Ascending aorta (tissue), 2 donors: ENCODE data around the gene PRKAG3. TPM values are rescaled to one million over a fixed set of nuclear protein-coding genes. Genes with fewer than 3 reads are reported as not detected.

Source experiments
- DNase-seq, 2 donors: peaks; one replicate each; pipeline ENCODE4 v3.0.0-alpha.2; 2019; ENCODE audit warnings: low spot score in 2 of 2
- H3K27ac ChIP-seq, 2 donors: fragments of 200-600 bp; sonication (generic); one replicate each; pipeline ENCODE4 v1.5.1; 2016 to 2017; ENCODE audit warnings: mild to moderate bottlenecking in 1 of 2
- H3K27me3 ChIP-seq: fragments of 200-600 bp; sonication (generic); one replicate; pipeline ENCODE4 v1.5.1; 2017
- H3K36me3 ChIP-seq, 2 donors: fragments of 200-600 bp; sonication (generic); one replicate each; pipeline ENCODE4 v1.5.1; 2016
- H3K4me1 ChIP-seq, 2 donors: fragments of 200-600 bp; sonication (generic); one replicate each; pipeline ENCODE4 v1.5.1; 2016 to 2017; ENCODE audit warnings: mild to moderate bottlenecking in 1 of 2
- H3K4me3 ChIP-seq, 2 donors: fragments of 200-600 bp; sonication (generic); one replicate each; pipeline ENCODE4 v1.5.1; 2016 to 2017; ENCODE audit warnings: mild to moderate bottlenecking in 1 of 2
- H3K9me3 ChIP-seq, 2 donors: fragments of 200-600 bp; sonication (generic); one replicate each; pipeline ENCODE4 v1.5.1; 2016
- intact Hi-C: fragments of 100-400 bp; cut with DNase I; formaldehyde crosslinking; loops from one replicate; pipeline ENCODE4 v1.15.1; 2023
- total RNA-seq: library from RNA; depleted of rRNA; stranded (reverse); fragments of >200 nt; gene quantifications from one replicate; pipeline ENCODE4 v1.1.0, GENCODE V29; 2016
- TF ChIP-seq, protein P1 (sequence below), 3 experiments: fragments of 200-600 bp in 2 of 3; fragments of 450-650 bp in 1 of 3; sonication (generic) in 2 of 3; IDR thresholded peaks; one replicate each; pipeline ENCODE4 v1.5.1; 2016 to 2019; ENCODE audit warnings: antibody characterized with exemption in 3 of 3, mild to moderate bottlenecking in 1 of 3, moderate library complexity in 1 of 3

Gene PRKAG3
- total RNA-seq, 1 donor from 2014 or later, result not detected

- Histone ChIP-seq H3K4me1 (peaks cover 3 to 4% of the 10 kb centered on the region in 2 donors), H3K9me3 (no peaks in the 10 kb centered on the region), H3K27ac (no peak overlapping the region), H3K36me3 (no peaks in the 10 kb centered on the region), H3K4me3 (no peak overlapping the region), H3K27me3 (peaks cover 7% of the 10 kb centered on the region)
- no peak for DNase-seq
- TF ChIP-seq, protein P1, sequence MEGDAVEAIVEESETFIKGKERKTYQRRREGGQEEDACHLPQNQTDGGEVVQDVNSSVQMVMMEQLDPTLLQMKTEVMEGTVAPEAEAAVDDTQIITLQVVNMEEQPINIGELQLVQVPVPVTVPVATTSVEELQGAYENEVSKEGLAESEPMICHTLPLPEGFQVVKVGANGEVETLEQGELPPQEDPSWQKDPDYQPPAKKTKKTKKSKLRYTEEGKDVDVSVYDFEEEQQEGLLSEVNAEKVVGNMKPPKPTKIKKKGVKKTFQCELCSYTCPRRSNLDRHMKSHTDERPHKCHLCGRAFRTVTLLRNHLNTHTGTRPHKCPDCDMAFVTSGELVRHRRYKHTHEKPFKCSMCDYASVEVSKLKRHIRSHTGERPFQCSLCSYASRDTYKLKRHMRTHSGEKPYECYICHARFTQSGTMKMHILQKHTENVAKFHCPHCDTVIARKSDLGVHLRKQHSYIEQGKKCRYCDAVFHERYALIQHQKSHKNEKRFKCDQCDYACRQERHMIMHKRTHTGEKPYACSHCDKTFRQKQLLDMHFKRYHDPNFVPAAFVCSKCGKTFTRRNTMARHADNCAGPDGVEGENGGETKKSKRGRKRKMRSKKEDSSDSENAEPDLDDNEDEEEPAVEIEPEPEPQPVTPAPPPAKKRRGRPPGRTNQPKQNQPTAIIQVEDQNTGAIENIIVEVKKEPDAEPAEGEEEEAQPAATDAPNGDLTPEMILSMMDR (IDR thresholded peaks at IDR 0.05), result no peak
- intact Hi-C loops, result no loop called here
Observed at GRCh38 chr2:218873359-218874194, 42.0 kb upstream of the PRKAG3 start.

GRCh38 chr2:218872645-218873358, 41.2 kb upstream of the PRKAG3 start:
- no peaks in the 10 kb centered on the region for H3K36me3 ChIP-seq
- no peak overlapping the region for H3K4me3 ChIP-seq
- no peaks in the 10 kb centered on the region for H3K9me3 ChIP-seq
- intact Hi-C loops, result no loop called here
- no peak for DNase-seq
- peaks cover 3 to 4% of the 10 kb centered on the region in 2 donors for H3K4me1 ChIP-seq
- peaks cover 7% of the 10 kb centered on the region for H3K27me3 ChIP-seq
- H3K27ac ChIP-seq, result no peak overlapping the region
- TF ChIP-seq, protein P1 (IDR thresholded peaks at IDR 0.05), result no peak

GRCh38 chr2:218871345-218872302, 40.0 kb upstream of the PRKAG3 start:
- Histone ChIP-seq H3K27ac (no peak overlapping the region), H3K4me1 (peaks cover 3 to 4% of the 10 kb centered on the region in 2 donors), H3K4me3 (peak overlapping the region; percentile 48 to 61), H3K27me3 (peaks cover 7% of the 10 kb centered on the region), H3K36me3 (no peaks in the 10 kb centered on the region), H3K9me3 (no peaks in the 10 kb centered on the region)
- DNase-seq, result no peak
- TF ChIP-seq, protein P1 (IDR thresholded peaks at IDR 0.05), result no peak
- intact Hi-C loops, result no loop called here

DNA sequence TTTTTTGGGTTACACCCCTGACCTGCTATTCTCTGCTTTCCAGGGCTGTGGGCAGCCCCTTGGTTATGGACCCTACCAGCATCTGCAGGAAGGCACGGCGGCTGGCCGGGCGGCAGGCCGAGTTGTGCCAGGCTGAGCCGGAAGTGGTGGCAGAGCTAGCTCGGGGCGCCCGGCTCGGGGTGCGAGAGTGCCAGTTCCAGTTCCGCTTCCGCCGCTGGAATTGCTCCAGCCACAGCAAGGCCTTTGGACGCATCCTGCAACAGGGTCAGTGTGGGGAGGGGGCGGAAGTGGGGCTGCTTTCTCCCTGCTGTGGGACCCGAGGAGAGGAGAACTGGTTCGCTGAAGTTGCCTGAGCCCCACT, 39.4 kb upstream of the PRKAG3 start:
- no peak for DNase-seq
- H3K4me3 ChIP-seq, result peak overlapping the region; percentile 48 to 61
- H3K4me1 ChIP-seq, result peaks cover 3 to 4% of the 10 kb centered on the region in 2 donors
- H3K36me3 ChIP-seq, result no peaks in the 10 kb centered on the region
- intact Hi-C loops, result no loop called here
- no peak overlapping the region for H3K27ac ChIP-seq
- H3K9me3 ChIP-seq, result no peaks in the 10 kb centered on the region
- peaks cover 7% of the 10 kb centered on the region for H3K27me3 ChIP-seq
- TF ChIP-seq, protein P1 (IDR thresholded peaks at IDR 0.05), result no peak

- H3K9me3 ChIP-seq, result no peaks in the 10 kb centered on the region
- H3K36me3 ChIP-seq, result no peaks in the 10 kb centered on the region
- peaks cover 3 to 4% of the 10 kb centered on the region in 2 donors for H3K4me1 ChIP-seq
- peaks cover 7% of the 10 kb centered on the region for H3K27me3 ChIP-seq
- H3K4me3 ChIP-seq, result no peak overlapping the region
- H3K27ac ChIP-seq, result no peak overlapping the region
- no peak for DNase-seq
- TF ChIP-seq, protein P1 (IDR thresholded peaks at IDR 0.05), result no peak
- intact Hi-C loops, result no loop called here
Observed at GRCh38 chr2:218869064-218869463, 37.5 kb upstream of the PRKAG3 start.
